HepG2 (cell line): ENCODE results near the gene ZC3H7B. TPM values are rescaled to one million over a fixed set of nuclear protein-coding genes. Genes with fewer than 3 reads are reported as not detected.

Source experiments
- ATAC-seq: fragments of 200-7000 bp; cut with Tn5 transposase; 3 replicates; pipeline ENCODE4 v1.9.1; 2020; ENCODE audit warnings: mild to moderate bottlenecking, moderate library complexity
- BruUV-seq: library from RNA; stranded (reverse); fragments of 400-500 nt; replicated peaks from 2 replicates; lab custom pipeline; 2021; lab: Mats Ljungman, UMichigan
- CTCF ChIA-PET: fragments of 300-600 bp; formaldehyde crosslinking; extraction: SDS; loops from one replicate; lab custom pipeline; 2021; ENCODE audit warnings: low total read pairs, inconsistent platforms, low intra/inter-chr PET ratio; lab: Yijun Ruan, JAX
- POLR2A ChIA-PET: fragments of 350-600 bp; sonication (Branson Sonifier 250); formaldehyde crosslinking; loops from one replicate; lab custom pipeline; 2020; ENCODE audit warnings: antibody characterized with exemption, inconsistent platforms; lab: Yijun Ruan, JAX
- DNase-seq: peaks from one replicate; pipeline ENCODE4 v3.0.0-alpha.2; 2015; ENCODE audit warnings: low spot score
- FAIRE-seq: peaks from 3 replicates; lab custom pipeline; 2011; peaks lifted over from hg19 to GRCh38; lab: Jason Lieb, UNC
- H2AFZ ChIP-seq: one replicate; pipeline ENCODE4 v1.6.1; 2011; ENCODE audit warnings: low read length, inconsistent platforms
- H3K27ac ChIP-seq: fragments of 300-600 bp; 3 replicates; pipeline ENCODE4 v1.8.0; 2011; ENCODE audit warnings: mixed run types, mild to moderate bottlenecking, mixed read lengths, low read length, inconsistent platforms; ENCODE audit not compliant: insufficient read depth; ENCODE audit errors: extremely low read length
- H3K27me3 ChIP-seq, 2 experiments: fragments of 200-600 bp in 1 of 2; 2 replicates in 1 of 2; 3 replicates in 1 of 2; pipeline versions ENCODE4 v1.6.0 to v1.8.0; 2011; ENCODE audit warnings: low read length in 2 of 2, mild to moderate bottlenecking in 2 of 2, moderate library complexity in 2 of 2, inconsistent platforms in 1 of 2; ENCODE audit not compliant: insufficient read depth in 2 of 2, control insufficient read depth in 1 of 2
- H3K36me3 ChIP-seq, 2 experiments: fragments of 200-600 bp in 1 of 2; replicated peaks in 1 of 2; 2 replicates in 1 of 2; 3 replicates in 1 of 2; pipeline versions ENCODE4 v1.5.1 to v1.8.0; 2011; ENCODE audit warnings: low read length in 2 of 2, inconsistent platforms in 1 of 2; ENCODE audit not compliant: insufficient read depth in 2 of 2, control insufficient read depth in 1 of 2
- H3K4me1 ChIP-seq: 2 replicates; pipeline ENCODE4 v1.5.1; 2012; ENCODE audit warnings: low read length, inconsistent platforms; ENCODE audit not compliant: insufficient read depth
- H3K4me2 ChIP-seq: 2 replicates; pipeline ENCODE4 v1.6.0; 2011; ENCODE audit warnings: low read depth, low read length, inconsistent platforms
- H3K4me3 ChIP-seq, 3 experiments: fragments of 200-600 bp in 1 of 3; sonication (generic), shearing (Covaris generic) in 1 of 3; replicated peaks in 1 of 3; 2 replicates each; pipeline ENCODE4 v1.5.1; 2011 to 2016; ENCODE audit warnings: low read length in 3 of 3, inconsistent platforms in 2 of 3, low read depth in 2 of 3, mild to moderate bottlenecking in 2 of 3, control low read depth in 1 of 3, mixed read lengths in 1 of 3; ENCODE audit not compliant: insufficient read depth in 1 of 3
- H3K79me2 ChIP-seq: one replicate; pipeline ENCODE4 v1.6.1; 2011; ENCODE audit warnings: low read length, inconsistent platforms; ENCODE audit not compliant: insufficient read depth
- H3K9ac ChIP-seq: 2 replicates; pipeline ENCODE4 v1.6.0; 2011; ENCODE audit warnings: mild to moderate bottlenecking, low read depth, low read length, inconsistent platforms; ENCODE audit not compliant: insufficient read depth
- H3K9me3 ChIP-seq: 2 replicates; pipeline ENCODE4 v1.5.1; 2012; ENCODE audit warnings: mild to moderate bottlenecking, low read length
- H4K20me1 ChIP-seq: 2 replicates; pipeline ENCODE4 v1.6.0; 2011; ENCODE audit warnings: inconsistent platforms, mild to moderate bottlenecking, low read length, moderate library complexity; ENCODE audit not compliant: insufficient read depth
- CAMTA2 ChIP-seq: sonication (generic); formaldehyde crosslinking; IDR thresholded peaks from 2 replicates; pipeline ENCODE4 v1.4.0; 2020; ENCODE audit warnings: mild to moderate bottlenecking, missing genetic modification reagents, borderline replicate concordance
- CSRNP2 ChIP-seq: sonication (generic); formaldehyde crosslinking; conservative IDR thresholded peaks from 2 replicates; pipeline ENCODE4 v1.8.0; 2022; ENCODE audit warnings: low read depth, missing genetic modification reagents
- ETV6 ChIP-seq: sonication (generic); formaldehyde crosslinking; conservative IDR thresholded peaks from 2 replicates; pipeline ENCODE4 v1.4.0; 2020; ENCODE audit warnings: missing genetic modification reagents
- NCOA5 ChIP-seq: sonication (generic); formaldehyde crosslinking; IDR thresholded peaks from 2 replicates; pipeline ENCODE4 v1.4.0; 2020; ENCODE audit warnings: missing genetic modification reagents
- SMC3 ChIP-seq: IDR thresholded peaks from 2 replicates; pipeline ENCODE4 v1.6.1; 2011; ENCODE audit warnings: low read length, improper control_type of control experiment
- ZMYM2 ChIP-seq: sonication (generic); formaldehyde crosslinking; IDR thresholded peaks from 2 replicates; pipeline ENCODE4 v1.8.0; 2022; ENCODE audit warnings: mild to moderate bottlenecking, missing genetic modification reagents
- ZNF781 ChIP-seq: sonication (generic); formaldehyde crosslinking; IDR thresholded peaks from 2 replicates; pipeline ENCODE4 v1.5.1; 2020; ENCODE audit warnings: borderline replicate concordance, mild to moderate bottlenecking, missing genetic modification reagents; ENCODE audit errors: not compliant biosample characterization
- ZSCAN31 ChIP-seq: sonication (generic); formaldehyde crosslinking; IDR thresholded peaks from 2 replicates; pipeline ENCODE4 v1.5.0; 2020; ENCODE audit warnings: low read depth, mild to moderate bottlenecking, missing genetic modification reagents
- WGBS: methylation state at CpG from one replicate; pipeline ENCODE4 v1.1.6; 2017; ENCODE audit warnings: low lambda C conversion rate; 5-methylcytosine and 5-hydroxymethylcytosine counted together
- in situ Hi-C: cut with HindIII; loops from 2 replicates; pipeline ENCODE4 v1.10.0; 2017; ENCODE audit warnings: low pct_unique_long_range_greater_than_20kb; ENCODE audit not compliant: extremely low pct_ligation_motif_present
- intact Hi-C: fragments of 100-400 bp; cut with micrococcal nuclease; formaldehyde crosslinking; loops from one replicate; pipeline ENCODE4 v1.10.0; 2022; ENCODE audit not compliant: unreplicated experiment
- polyA plus RNA-seq, 8 experiments: library from polyadenylated mRNA; depleted of rRNA in 3 of 8; stranded (reverse) in 7 of 8; unstranded in 1 of 8; fragments of >200 nt; fragmentation: Illumina TruSeq in 4 of 8; extraction: Trizol in 4 of 8; gene quantifications; 2 replicates each; pipeline versions ENCODE4 v1.2.1 to v1.2.3, GENCODE V29; 2011 to 2016; ENCODE audit warnings: low read depth in 4 of 8, missing spikeins in 1 of 8, mixed read lengths in 1 of 8; ENCODE audit not compliant: insufficient read depth in 1 of 8
- total RNA-seq, 5 experiments: library from RNA; depleted of rRNA; stranded (reverse); fragments of >200 nt; fragmentation: Illumina TruSeq; extraction: Trizol; gene quantifications; 2 replicates each; pipeline ENCODE4 v1.2.3, GENCODE V29; 2016; ENCODE audit warnings: low read depth in 1 of 5

The ZC3H7B gene
- total and polyA plus RNA-seq, 2 of the 13 experiments (the other 11 are each of a cell fraction or from before 2014, with no cell fraction given): 26.4 to 37.2 TPM

- 94% methylated on average over 3 of the region's 10 CpGs for WGBS
- no peak overlapping the region for H3K27ac ChIP-seq
- POLR2A ChIA-PET: no interaction called here
- in situ Hi-C loops (no loop called here), intact Hi-C loops (no loop called here)
- no peak for DNase-seq
- CTCF ChIA-PET: no interaction called here
- no peaks in the 10 kb centered on the region for H4K20me1 ChIP-seq
- FAIRE-seq: no peak
- no peak overlapping the region for H2AFZ ChIP-seq
- H3K9ac ChIP-seq: no peak overlapping the region
- no peaks in the 10 kb centered on the region for H3K9me3 ChIP-seq
- peaks cover 35 to 82% of the 10 kb centered on the region in 2 experiments for H3K36me3 ChIP-seq
- H3K79me2 ChIP-seq: no peaks in the 10 kb centered on the region
- no peak overlapping the region for H3K4me2 ChIP-seq
- H3K27me3 ChIP-seq: no peaks in the 10 kb centered on the region
- no peaks in the 10 kb centered on the region for H3K4me1 ChIP-seq
- no TSS peak for BruUV-seq
- TF ChIP-seq SMC3: no peak
- no peak overlapping the region for H3K4me3 ChIP-seq
- ATAC-seq: no peak
Measured at GRCh38 chr22:41353862-41354575, 52.7 kb downstream of the ZC3H7B start.

- FAIRE-seq (no peak), ATAC-seq (no peak), DNase-seq (no peak)
- peaks cover 9% of the 10 kb centered on the region for H3K4me1 ChIP-seq
- no peak overlapping the region for H2AFZ ChIP-seq
- H3K36me3 ChIP-seq: peaks cover 34 to 72% of the 10 kb centered on the region in 2 experiments
- BruUV-seq: no TSS peak
- ChIA-PET POLR2A (no interaction called here), CTCF (no interaction called here)
- H3K27me3 ChIP-seq: no peaks in the 10 kb centered on the region
- H4K20me1 ChIP-seq: no peaks in the 10 kb centered on the region
- H3K4me3 ChIP-seq: no peak overlapping the region
- H3K9me3 ChIP-seq: no peaks in the 10 kb centered on the region
- in situ Hi-C loops: no loop called here
- no peak overlapping the region for H3K27ac ChIP-seq
- intact Hi-C loops: no loop called here
- no peak overlapping the region for H3K4me2 ChIP-seq
- TF ChIP-seq CAMTA2 (no peak), ZNF781 (CRISPR knock-in tag) (no peak), CSRNP2 (no peak), ZMYM2 (CRISPR knock-in tag) (no peak), NCOA5 (CRISPR knock-in tag) (no peak), ZSCAN31 (CRISPR knock-in tag) (no peak), ETV6 (CRISPR knock-in tag) (no peak)
- no peaks in the 10 kb centered on the region for H3K79me2 ChIP-seq
- H3K9ac ChIP-seq: no peak overlapping the region
- 96% methylated on average over 9 of the region's 10 CpGs for WGBS
Measured at GRCh38 chr22:41354979-41355378, 53.7 kb downstream of the ZC3H7B start.
